Fibroblast of peridontal ligament (primary cell): ENCODE data around the gene NAA15.
"Not testable (repeated sequence)": the region's sequence is repeated elsewhere in the genome, so short reads cannot be mapped to it uniquely, and the experiment has no call there.

Experiments
- DNase-seq: peaks from one replicate; pipeline ENCODE4 v3.0.0-alpha.2; 2010; ENCODE audit errors: extremely low read depth

NAA15 gene

DNA sequence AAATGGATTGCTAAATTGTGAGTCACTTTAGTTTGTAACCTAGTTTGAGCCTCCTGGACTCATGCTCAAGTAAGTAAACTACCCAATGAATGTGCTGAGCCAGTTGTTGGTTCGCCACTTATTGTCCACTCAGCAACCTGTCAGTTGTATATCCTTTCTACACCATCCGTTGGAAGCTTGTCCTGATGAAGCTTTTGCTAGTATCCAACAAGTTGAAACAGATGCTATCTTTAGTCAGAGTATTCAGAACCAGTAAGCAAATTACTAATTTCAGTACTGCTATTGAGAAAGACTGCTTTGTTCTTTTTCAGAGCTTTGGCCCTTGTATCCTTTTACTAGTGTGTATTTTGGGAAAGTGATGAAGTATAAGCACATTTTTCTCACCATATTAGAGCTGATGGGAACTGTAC lies 4.3 kb upstream of the NAA15 start:
- DNase-seq: peak; percentile 34

- DNase-seq: no peak
Measured at GRCh38 chr4:139299536-139299935, 1.8 kb upstream of the NAA15 start.

GRCh38 chr4:139300431-139301112 lies 733 bp upstream of the NAA15 start:
- DNase-seq: peak; percentile 66

GRCh38 chr4:139301821-139302611 lies 711 bp downstream of the NAA15 start, which contains the start of gene NDUFC1:
Gene NDUFC1, minus strand, starts transcription at chr4:139302477. Its CDS starts 6,679 bp downstream, at chr4:139295798.
- DNase-seq: peak; percentile 44

DNA sequence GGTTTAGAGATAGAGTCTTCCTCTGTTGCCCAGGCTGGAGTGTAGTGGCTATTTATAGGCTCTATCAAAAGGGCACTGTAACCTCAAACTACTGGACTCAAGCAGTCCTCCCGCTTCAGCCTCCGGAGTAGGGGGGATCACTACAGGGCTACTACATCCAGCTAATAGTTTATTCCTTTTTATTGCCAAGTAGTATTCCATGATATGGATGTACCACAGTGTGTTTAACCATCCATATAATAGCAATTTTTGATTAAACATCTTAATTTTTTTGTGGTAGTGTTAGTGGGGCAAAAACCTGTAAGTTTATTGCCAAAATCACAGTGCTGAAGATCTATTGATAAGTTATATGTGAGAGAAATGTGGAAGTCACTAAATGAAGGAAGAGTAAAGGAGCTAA lies 3.6 kb downstream of the NAA15 start:
- no peak for DNase-seq

GRCh38 chr4:139311909-139312308 lies 10.6 kb downstream of the NAA15 start:
- DNase-seq: peak; percentile 42

DNA sequence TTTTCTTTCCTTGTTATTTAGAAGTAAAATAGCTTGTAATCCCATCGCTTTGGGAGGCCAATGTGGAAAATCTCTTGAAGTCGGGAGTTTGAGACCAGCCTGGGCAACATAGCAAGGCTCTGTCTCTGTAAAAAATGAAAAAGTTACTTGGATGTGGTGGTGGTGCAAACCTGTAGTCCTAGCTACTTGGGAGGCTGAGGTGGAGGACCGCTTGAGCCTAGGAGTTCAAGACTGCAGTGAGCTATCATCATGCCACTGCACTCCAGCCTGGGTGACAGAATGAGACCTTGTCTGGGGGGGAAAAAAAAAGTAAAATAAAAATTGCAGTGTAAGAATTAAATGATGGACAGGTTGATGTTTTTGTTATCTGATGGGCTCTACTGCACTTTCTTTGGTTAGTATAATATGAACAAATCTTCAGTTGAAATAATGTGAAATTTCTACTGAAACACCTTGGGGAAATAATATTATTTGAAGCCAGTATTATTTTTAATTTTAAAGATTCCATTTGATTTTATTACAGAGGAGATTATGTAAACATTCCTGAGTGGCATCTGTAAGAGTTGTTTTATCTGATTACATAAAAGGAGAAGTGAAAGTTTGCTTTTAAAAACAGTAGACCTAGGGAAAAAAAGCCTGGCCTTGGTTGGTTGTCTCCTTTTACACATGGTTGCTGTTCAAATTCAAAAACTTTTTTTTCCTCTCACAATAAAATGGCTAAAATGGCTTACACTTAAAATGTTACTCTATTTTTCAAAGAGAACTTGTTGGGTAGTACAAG lies 11.4 kb downstream of the NAA15 start:
- DNase-seq: no peak

DNA sequence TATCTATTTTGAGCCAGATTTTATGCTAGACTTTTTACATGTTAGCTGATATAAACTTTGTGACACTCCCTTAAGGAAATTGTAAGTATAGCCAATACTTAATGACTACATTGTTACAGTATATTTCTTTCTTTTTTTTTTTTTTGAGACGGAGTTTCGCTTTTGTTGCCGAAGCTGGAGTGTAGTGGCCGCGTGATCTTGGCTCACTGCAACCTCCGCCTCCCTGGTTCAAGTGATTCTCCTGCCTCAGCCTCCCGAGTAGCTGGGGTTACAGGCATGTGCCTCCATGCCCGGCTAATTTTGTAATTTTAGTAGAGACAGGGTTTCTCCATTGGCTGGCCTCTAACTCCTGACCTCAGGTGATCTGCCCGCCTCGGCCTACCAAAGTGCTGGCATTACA lies 12.1 kb downstream of the NAA15 start:
- DNase-seq: not testable (repeated sequence)

- no peak for DNase-seq
Measured at GRCh38 chr4:139314047-139314800, 12.9 kb downstream of the NAA15 start.

DNA sequence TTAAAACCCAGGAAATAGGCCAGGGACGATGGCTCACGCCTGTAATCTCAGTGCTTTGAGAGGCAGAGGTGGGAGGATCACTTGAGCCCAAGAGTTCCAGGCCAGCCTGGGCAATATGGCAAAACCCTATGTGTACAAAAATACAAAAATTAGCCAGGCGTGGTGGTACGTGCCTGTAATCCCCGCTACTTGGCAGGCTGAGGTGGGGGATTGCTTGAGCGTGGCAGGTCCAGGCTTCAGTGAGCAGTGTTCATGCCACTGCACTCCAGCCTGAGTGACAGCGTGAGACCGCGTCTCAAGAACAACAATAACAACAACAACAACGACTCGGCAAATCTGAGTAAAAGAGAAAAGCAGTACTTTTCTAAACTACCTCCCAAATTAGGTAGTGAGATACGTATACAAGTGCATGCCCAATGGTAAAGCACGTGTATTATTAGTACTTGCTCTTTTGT lies 13.9 kb downstream of the NAA15 start:
- DNase-seq: no peak

DNA sequence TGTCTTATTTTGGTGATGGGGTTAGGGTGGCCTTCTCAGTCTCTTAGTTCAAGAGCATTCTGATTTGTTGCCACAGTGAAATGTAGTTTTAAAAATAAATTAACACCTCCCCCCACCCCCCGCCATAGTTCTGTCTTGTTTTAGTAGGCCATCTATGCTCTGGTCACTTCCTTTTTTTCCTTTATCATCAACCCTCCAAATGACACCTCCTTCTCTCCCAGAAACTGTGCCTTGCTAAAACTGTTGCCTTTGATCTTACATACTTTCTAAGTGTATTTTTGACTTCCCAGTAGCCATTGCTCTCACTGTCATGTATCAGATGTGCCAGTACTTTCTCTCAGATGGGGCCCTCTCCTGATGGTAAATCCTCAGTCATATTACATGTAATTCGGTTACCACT lies 15.4 kb downstream of the NAA15 start:
- DNase-seq: no peak

GRCh38 chr4:139317635-139318034 lies 16.3 kb downstream of the NAA15 start:
- no peak for DNase-seq

DNA sequence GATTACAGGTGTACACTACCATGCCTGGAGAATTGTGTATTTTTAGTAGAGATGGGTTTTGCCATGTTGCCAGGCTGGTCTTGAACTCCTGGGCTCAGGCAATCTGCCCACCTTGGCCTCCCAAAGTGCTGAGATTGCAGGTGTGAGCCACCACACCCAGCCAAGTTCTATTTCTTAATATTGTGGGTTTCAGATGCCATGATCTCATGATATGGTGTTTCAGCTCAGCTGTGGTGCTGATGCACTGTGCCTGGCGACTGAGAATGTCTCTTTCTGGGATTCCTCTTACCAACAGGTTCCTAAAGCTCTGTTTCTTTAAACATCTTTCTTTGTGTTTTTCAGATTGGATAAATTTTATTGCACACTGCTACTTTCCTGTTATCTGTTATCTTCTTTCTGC lies 18.3 kb downstream of the NAA15 start:
- DNase-seq: no peak

DNA sequence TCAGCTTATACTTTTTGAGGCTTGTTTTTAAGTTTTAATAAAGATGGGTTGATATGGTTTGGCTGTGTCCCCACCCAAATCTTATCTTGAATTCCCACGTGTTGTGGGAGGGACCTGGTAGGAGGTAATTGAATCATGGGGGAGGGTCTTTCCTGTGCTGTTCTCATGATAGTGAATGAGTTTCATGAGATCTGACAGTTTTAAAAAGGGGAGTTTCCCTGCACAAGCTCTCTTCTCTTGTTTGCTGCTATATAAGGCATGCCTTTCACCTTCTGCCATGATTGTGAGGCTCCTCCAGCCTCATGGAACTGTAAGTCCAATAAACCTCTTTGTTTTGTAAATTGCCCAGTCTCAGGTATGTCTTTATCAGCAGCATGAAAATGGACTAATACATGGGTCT lies 20.8 kb downstream of the NAA15 start:
- not testable (repeated sequence) for DNase-seq

- not testable (repeated sequence) for DNase-seq
Measured at GRCh38 chr4:139322541-139322940, 21.2 kb downstream of the NAA15 start.

DNA sequence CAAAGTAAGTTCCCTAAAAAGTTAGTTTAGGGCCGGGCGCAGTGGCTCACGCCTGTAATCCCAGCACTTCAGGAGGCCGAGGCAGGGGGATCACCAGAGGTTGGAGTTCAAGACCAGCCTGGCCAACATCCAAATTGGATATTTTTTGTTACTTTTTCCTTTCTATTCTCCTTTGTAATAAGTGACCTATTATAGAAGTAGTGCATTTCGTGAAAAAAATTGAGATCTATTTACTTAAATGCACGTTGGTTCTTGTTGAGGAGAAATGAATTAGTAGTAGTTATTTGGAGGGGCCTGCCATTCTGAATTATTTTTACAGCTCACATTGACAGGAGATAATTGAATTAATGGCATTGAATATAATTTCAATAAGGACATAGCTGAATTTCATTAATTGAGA lies 23.3 kb downstream of the NAA15 start:
- DNase-seq: no peak

DNA sequence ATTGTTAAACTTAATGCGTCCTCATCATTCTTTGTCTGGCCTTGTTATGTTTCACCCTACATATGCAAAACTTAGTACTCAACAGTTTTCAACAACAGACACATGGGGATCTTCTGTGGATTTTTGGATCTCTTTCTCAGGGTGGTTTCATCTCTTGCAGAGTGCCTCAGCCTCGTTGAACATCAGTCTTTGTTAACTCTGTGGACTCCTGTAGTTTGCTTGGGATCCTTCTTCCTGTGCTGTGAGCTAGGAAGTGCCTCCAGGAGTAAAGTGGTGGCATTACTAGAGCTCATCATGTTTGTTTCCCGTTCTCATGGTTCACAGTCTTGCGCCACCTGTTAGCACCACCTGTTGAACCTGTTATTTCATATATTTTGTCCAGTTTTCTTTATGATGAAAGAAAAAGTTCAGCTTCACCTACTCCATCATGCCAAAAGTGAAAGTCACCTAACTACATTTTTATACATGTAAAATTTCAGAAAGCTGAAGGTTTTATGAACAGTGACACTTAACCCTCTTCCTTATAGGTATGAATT lies 28.4 kb downstream of the NAA15 start:
- no peak for DNase-seq

GRCh38 chr4:139330283-139330682 lies 29.0 kb downstream of the NAA15 start:
- no peak for DNase-seq

DNA sequence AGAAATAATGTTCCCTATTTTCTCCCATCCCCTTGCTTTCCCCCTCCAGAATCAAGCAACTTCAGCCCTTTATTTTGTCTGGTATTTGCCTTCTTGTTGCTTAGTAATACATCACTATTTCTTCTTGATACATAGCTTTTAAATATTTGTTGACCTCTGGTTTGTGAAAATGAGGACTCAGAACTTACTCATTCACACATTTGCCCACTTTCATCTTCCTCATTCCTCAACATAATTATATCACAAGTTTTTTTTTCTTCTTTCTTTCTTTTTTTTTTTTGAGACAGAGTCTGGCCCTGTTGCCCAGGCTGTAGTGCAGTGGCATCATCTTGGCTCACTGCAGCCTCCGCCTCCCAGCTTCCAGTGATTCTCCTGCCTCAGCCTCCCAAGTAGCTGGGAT lies 29.9 kb downstream of the NAA15 start:
- peak; percentile 13 for DNase-seq

DNA sequence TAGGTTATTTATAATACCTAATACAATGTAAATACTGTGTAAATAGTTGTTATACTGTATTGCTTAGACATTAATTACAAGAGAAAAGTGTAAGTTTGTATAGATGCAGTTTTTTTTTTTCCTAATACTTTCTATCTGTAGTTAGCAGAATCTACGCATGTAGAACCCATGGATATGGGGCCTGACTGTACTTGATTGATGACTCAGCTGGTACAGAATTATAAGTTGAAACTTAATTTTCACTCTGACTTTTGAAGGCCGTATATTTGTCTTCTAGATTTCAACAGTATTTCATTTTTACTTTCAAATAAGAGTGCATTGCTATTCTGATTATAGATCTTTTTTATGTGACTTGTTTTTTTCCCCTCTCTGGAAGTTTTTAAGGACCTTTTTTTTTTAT lies 31.7 kb downstream of the NAA15 start:
- DNase-seq: no peak

DNA sequence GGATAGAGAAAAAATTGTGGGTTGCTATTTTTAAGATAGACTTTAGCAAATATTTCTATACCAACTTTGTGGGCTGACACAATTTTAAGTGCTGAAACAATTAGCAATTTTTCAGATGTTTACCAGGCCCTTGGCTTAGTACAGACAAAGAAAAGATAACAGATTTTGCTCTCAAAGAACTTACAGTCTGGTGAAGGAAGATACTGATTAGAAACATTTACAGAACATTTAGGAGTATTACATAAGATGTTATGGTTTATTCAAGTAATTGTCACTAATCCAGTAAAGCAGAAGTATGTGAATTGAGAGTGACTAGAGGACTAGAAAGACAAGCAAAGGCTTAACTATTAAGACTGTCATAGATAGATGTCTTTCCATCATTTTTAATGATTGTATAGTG lies 36.3 kb downstream of the NAA15 start:
- DNase-seq: no peak
